HEK293 (cell line): ENCODE data around the gene HOXD10.

Experiments
- CTCF ChIA-PET: fragments of 350-600 bp; formaldehyde crosslinking; extraction: SDS; loops from one replicate; lab custom pipeline; 2021; ENCODE audit warnings: antibody characterized with exemption; lab: Yijun Ruan, JAX
- POLR2A ChIA-PET: fragments of 300-600 bp; formaldehyde crosslinking; extraction: SDS; loops from one replicate; lab custom pipeline; 2020; ENCODE audit warnings: antibody characterized with exemption, inconsistent platforms; lab: Yijun Ruan, JAX
- H3K27ac ChIP-seq: fragments of 200-500 bp; sonication (Bioruptor generic); 2 replicates; pipeline ENCODE4 v1.5.1; 2014; ENCODE audit warnings: low read depth, low read length, control low read depth, inconsistent platforms; ENCODE audit errors: extremely low read depth
- H3K36me3 ChIP-seq, 2 experiments: fragments of 200-500 bp in 1 of 2; sonication (Bioruptor generic) in 1 of 2; 1 replicate in 1 of 2; 2 replicates in 1 of 2; pipeline ENCODE4 v1.5.1; 2014 to 2017; ENCODE audit warnings: inconsistent platforms in 2 of 2, low read length in 2 of 2; ENCODE audit not compliant: control insufficient read depth in 2 of 2, insufficient read depth in 1 of 2
- H3K4me1 ChIP-seq: fragments of 200-500 bp; sonication (Bioruptor generic); 2 replicates; pipeline ENCODE4 v1.5.1; 2014; ENCODE audit warnings: mild to moderate bottlenecking, low read length, inconsistent platforms; ENCODE audit not compliant: control insufficient read depth, insufficient read depth
- H3K4me3 ChIP-seq: 2 replicates; pipeline ENCODE4 v1.5.1; 2011; ENCODE audit warnings: low read depth, mild to moderate bottlenecking, control low read depth, low read length, moderate library complexity
- H3K9me3 ChIP-seq: fragments of 200-500 bp; sonication (Bioruptor generic); 2 replicates; pipeline ENCODE4 v1.5.1; 2014; ENCODE audit warnings: low read depth, low read length, inconsistent platforms; ENCODE audit not compliant: control insufficient read depth, insufficient read depth
- FEZF1 ChIP-seq: fragments of 450-650 bp; formaldehyde crosslinking; IDR thresholded peaks from 2 replicates; pipeline ENCODE4 v1.5.1; 2016; ENCODE audit warnings: missing biosample characterization, missing genetic modification characterization
- GLI2 ChIP-seq: fragments of 450-650 bp; formaldehyde crosslinking; IDR thresholded peaks from 2 replicates; pipeline ENCODE4; 2017; ENCODE audit warnings: missing biosample characterization, missing genetic modification characterization, low read depth, borderline replicate concordance
- GLIS1 ChIP-seq: fragments of 450-650 bp; formaldehyde crosslinking; IDR thresholded peaks from 2 replicates; pipeline ENCODE4 v1.5.1; 2016; ENCODE audit warnings: missing biosample characterization, missing genetic modification characterization
- KLF16 ChIP-seq: fragments of 450-650 bp; formaldehyde crosslinking; IDR thresholded peaks from 2 replicates; pipeline ENCODE4 v1.5.1; 2017; ENCODE audit warnings: missing biosample characterization, missing genetic modification characterization
- MZF1 ChIP-seq: fragments of 450-650 bp; formaldehyde crosslinking; IDR thresholded peaks from 2 replicates; pipeline ENCODE4 v1.5.1; 2017; ENCODE audit warnings: missing biosample characterization, missing genetic modification characterization, borderline replicate concordance
- SP7 ChIP-seq: fragments of 450-650 bp; formaldehyde crosslinking; IDR thresholded peaks from 2 replicates; pipeline ENCODE4 v1.5.1; 2016; ENCODE audit warnings: missing biosample characterization, missing genetic modification characterization
- TCF7L2 ChIP-seq: IDR thresholded peaks from 2 replicates; pipeline ENCODE4 v1.6.1; 2011; ENCODE audit warnings: low read depth, mild to moderate bottlenecking, inconsistent platforms, low read length, moderate library complexity, borderline replicate concordance
- ZNF404 ChIP-seq: fragments of 450-650 bp; formaldehyde crosslinking; IDR thresholded peaks from 2 replicates; pipeline ENCODE4 v1.5.1; 2017; ENCODE audit warnings: missing biosample characterization, missing genetic modification characterization
- ZNF501 ChIP-seq: fragments of 450-650 bp; formaldehyde crosslinking; IDR thresholded peaks from 2 replicates; pipeline ENCODE4 v1.5.1; 2016; ENCODE audit warnings: missing biosample characterization, missing genetic modification characterization
- ZNF529 ChIP-seq: fragments of 450-650 bp; formaldehyde crosslinking; IDR thresholded peaks from 2 replicates; pipeline ENCODE4 v1.5.1; 2017; ENCODE audit warnings: missing genetic modification characterization, missing biosample characterization; ENCODE audit not compliant: insufficient replicate concordance
- ZNF664 ChIP-seq: fragments of 450-650 bp; formaldehyde crosslinking; IDR thresholded peaks from 2 replicates; pipeline ENCODE4 v1.5.1; 2016; ENCODE audit warnings: missing biosample characterization, missing genetic modification characterization
- ZNF768 ChIP-seq: fragments of 450-650 bp; formaldehyde crosslinking; IDR thresholded peaks from 2 replicates; pipeline ENCODE4 v1.5.1; 2018; ENCODE audit warnings: missing biosample characterization, mild to moderate bottlenecking, missing genetic modification characterization
- ZNF792 ChIP-seq: fragments of 450-650 bp; formaldehyde crosslinking; IDR thresholded peaks from 2 replicates; pipeline ENCODE4 v1.5.1; 2016; ENCODE audit warnings: missing biosample characterization, missing genetic modification characterization
- TF ChIP-seq, protein P1 (sequence below): fragments of 450-650 bp; formaldehyde crosslinking; IDR thresholded peaks from 2 replicates; pipeline ENCODE4 v1.5.1; 2016; ENCODE audit warnings: missing biosample characterization, missing genetic modification characterization
- TF ChIP-seq, protein P2 (sequence below): fragments of 450-650 bp; IDR thresholded peaks from 2 replicates; pipeline ENCODE4 v1.5.1; 2018; ENCODE audit warnings: missing biosample characterization, mild to moderate bottlenecking, missing genetic modification characterization
- TF ChIP-seq, protein P3 (sequence below): fragments of 450-650 bp; formaldehyde crosslinking; IDR thresholded peaks from 2 replicates; pipeline ENCODE4 v1.5.1; 2016; ENCODE audit warnings: missing biosample characterization, missing genetic modification characterization
- TF ChIP-seq, protein P4 (sequence below): fragments of 450-650 bp; formaldehyde crosslinking; IDR thresholded peaks from 2 replicates; pipeline ENCODE4 v1.5.1; 2016; ENCODE audit warnings: missing biosample characterization, missing genetic modification characterization
- TF ChIP-seq, protein P5 (sequence below): fragments of 450-650 bp; formaldehyde crosslinking; IDR thresholded peaks from 2 replicates; pipeline ENCODE4 v1.5.1; 2017; ENCODE audit warnings: missing biosample characterization, missing genetic modification characterization

HOXD10 gene

DNA sequence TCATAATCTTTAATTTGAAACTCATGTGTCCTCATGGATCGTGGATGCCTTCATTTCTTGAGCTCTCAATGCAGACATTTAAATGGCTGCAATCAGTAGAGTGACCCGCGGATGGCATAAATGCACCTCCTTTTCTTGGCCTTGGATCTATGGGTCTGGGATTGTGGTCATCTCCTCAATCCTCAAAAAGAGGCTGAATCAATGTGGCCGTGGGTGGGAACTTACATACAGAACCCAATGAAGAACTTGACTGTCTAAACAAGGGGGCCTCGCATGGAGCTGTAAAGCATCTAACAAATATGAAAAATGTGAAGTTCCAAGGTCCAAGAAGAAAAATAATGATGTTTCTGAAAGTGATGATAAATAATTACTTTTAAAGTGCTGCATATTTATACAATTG, 21.2 kb upstream of the HOXD10 start (continued):
- TF ChIP-seq, protein P1, sequence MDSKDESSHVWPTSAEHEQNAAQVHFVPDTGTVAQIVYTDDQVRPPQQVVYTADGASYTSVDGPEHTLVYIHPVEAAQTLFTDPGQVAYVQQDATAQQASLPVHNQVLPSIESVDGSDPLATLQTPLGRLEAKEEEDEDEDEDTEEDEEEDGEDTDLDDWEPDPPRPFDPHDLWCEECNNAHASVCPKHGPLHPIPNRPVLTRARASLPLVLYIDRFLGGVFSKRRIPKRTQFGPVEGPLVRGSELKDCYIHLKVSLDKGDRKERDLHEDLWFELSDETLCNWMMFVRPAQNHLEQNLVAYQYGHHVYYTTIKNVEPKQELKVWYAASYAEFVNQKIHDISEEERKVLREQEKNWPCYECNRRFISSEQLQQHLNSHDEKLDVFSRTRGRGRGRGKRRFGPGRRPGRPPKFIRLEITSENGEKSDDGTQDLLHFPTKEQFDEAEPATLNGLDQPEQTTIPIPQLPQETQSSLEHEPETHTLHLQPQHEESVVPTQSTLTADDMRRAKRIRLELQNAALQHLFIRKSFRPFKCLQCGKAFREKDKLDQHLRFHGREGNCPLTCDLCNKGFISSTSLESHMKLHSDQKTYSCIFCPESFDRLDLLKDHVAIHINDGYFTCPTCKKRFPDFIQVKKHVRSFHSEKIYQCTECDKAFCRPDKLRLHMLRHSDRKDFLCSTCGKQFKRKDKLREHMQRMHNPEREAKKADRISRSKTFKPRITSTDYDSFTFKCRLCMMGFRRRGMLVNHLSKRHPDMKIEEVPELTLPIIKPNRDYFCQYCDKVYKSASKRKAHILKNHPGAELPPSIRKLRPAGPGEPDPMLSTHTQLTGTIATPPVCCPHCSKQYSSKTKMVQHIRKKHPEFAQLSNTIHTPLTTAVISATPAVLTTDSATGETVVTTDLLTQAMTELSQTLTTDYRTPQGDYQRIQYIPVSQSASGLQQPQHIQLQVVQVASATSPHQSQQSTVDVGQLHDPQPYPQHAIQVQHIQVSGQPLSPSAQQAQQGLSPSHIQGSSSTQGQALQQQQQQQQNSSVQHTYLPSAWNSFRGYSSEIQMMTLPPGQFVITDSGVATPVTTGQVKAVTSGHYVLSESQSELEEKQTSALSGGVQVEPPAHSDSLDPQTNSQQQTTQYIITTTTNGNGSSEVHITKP (tag by site-specific recombination), result no peak
- TF ChIP-seq ZNF664 (tag by site-specific recombination), result no peak
- no peak for TF ChIP-seq FEZF1
- TF ChIP-seq, protein P2, sequence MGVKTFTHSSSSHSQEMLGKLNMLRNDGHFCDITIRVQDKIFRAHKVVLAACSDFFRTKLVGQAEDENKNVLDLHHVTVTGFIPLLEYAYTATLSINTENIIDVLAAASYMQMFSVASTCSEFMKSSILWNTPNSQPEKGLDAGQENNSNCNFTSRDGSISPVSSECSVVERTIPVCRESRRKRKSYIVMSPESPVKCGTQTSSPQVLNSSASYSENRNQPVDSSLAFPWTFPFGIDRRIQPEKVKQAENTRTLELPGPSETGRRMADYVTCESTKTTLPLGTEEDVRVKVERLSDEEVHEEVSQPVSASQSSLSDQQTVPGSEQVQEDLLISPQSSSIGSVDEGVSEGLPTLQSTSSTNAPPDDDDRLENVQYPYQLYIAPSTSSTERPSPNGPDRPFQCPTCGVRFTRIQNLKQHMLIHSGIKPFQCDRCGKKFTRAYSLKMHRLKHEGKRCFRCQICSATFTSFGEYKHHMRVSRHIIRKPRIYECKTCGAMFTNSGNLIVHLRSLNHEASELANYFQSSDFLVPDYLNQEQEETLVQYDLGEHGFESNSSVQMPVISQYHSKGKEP (tag by site-specific recombination), result no peak
- no peak for TF ChIP-seq ZNF529
- TF ChIP-seq TCF7L2, result no peak
- no peak for TF ChIP-seq ZNF404 (tag by site-specific recombination)
- TF ChIP-seq KLF16, result no peak
- TF ChIP-seq MZF1 (tag by site-specific recombination), result no peak
- TF ChIP-seq, all 188 proteins: peak for 0

DNA sequence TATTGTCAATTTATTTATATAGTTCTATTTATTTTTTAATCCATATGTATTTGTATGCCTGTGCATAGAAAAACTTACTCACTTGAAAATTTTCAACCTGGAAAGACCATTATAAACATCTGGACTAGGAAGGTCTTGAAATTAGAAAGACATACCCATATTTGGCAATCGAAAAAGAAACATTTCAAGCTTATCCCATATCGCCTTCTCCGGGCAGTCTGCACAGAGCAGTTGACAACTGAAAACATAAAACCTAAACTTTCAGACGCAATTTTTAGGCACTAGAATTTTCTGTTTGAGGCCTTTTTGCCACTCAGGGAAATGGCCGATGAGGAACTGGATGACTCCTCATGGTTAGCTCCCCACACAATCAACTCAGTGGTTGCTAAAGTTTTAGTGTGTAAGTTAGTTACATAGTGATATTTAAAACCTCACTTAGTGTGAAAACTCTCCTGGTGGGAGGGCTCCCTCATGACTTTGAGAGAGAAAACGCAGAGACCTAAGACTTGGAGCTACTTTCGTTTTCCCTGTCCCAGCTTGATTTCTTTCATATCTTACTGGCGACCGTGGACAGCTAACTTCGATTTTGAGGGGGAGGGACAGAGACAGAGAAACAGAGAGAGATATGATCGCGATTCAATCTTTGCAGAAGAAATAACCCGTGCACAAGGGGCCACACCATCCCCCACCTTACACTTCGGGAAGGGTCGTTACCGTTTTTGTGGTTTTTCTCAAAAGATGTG, 20.2 kb upstream of the HOXD10 start:
- POLR2A ChIA-PET, result interaction anchor here (2.1 to 6.7 kb wide), 2 partner anchors 9 to 12 kb away, joined by 10 to 75 read pairs; partner anchors contain the start of gene HOXD11
- Histone ChIP-seq H3K9me3 (no peaks in the 10 kb centered on the region), H3K4me3 (peak overlapping the region; percentile 49; the same call in 1 of the 2 replicates), H3K27ac (peak overlapping the region; percentile 85), H3K4me1 (peaks cover 6% of the 10 kb centered on the region), H3K36me3 (peaks cover 0 to 16% of the 10 kb centered on the region in 2 experiments; a peak in 1 of 3 replicates)
- CTCF ChIA-PET, result interaction anchor here (0.5 to 4.3 kb wide), 31 partner anchors 10 to 1958 kb away, joined by 3 to 33 read pairs (median 5); no protein-coding TSS in a partner anchor
- TF ChIP-seq, protein P3, sequence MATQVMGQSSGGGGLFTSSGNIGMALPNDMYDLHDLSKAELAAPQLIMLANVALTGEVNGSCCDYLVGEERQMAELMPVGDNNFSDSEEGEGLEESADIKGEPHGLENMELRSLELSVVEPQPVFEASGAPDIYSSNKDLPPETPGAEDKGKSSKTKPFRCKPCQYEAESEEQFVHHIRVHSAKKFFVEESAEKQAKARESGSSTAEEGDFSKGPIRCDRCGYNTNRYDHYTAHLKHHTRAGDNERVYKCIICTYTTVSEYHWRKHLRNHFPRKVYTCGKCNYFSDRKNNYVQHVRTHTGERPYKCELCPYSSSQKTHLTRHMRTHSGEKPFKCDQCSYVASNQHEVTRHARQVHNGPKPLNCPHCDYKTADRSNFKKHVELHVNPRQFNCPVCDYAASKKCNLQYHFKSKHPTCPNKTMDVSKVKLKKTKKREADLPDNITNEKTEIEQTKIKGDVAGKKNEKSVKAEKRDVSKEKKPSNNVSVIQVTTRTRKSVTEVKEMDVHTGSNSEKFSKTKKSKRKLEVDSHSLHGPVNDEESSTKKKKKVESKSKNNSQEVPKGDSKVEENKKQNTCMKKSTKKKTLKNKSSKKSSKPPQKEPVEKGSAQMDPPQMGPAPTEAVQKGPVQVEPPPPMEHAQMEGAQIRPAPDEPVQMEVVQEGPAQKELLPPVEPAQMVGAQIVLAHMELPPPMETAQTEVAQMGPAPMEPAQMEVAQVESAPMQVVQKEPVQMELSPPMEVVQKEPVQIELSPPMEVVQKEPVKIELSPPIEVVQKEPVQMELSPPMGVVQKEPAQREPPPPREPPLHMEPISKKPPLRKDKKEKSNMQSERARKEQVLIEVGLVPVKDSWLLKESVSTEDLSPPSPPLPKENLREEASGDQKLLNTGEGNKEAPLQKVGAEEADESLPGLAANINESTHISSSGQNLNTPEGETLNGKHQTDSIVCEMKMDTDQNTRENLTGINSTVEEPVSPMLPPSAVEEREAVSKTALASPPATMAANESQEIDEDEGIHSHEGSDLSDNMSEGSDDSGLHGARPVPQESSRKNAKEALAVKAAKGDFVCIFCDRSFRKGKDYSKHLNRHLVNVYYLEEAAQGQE (tag by site-specific recombination), result peak; percentile 74
- TF ChIP-seq GLI2 (tag by site-specific recombination), result no peak
- peak; percentile 48 for TF ChIP-seq GLIS1
- TF ChIP-seq, protein P4, sequence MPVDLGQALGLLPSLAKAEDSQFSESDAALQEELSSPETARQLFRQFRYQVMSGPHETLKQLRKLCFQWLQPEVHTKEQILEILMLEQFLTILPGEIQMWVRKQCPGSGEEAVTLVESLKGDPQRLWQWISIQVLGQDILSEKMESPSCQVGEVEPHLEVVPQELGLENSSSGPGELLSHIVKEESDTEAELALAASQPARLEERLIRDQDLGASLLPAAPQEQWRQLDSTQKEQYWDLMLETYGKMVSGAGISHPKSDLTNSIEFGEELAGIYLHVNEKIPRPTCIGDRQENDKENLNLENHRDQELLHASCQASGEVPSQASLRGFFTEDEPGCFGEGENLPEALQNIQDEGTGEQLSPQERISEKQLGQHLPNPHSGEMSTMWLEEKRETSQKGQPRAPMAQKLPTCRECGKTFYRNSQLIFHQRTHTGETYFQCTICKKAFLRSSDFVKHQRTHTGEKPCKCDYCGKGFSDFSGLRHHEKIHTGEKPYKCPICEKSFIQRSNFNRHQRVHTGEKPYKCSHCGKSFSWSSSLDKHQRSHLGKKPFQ (tag by site-specific recombination), result peak; percentile 97
- TF ChIP-seq MZF1 (tag by site-specific recombination), result peak; percentile 20; the same call in 1 of the 2 replicates
- TF ChIP-seq, protein P1 (tag by site-specific recombination), result peak; percentile 98; the same call in 1 of the 2 replicates
- 0 out of 2 replicates have a peak, but pooled peaks have one; percentile 23 for TF ChIP-seq ZNF501 (tag by site-specific recombination)
- TF ChIP-seq ZNF792 (tag by site-specific recombination), result no peak
- TF ChIP-seq ZNF768 (tag by site-specific recombination), result no peak
- TF ChIP-seq, protein P5, sequence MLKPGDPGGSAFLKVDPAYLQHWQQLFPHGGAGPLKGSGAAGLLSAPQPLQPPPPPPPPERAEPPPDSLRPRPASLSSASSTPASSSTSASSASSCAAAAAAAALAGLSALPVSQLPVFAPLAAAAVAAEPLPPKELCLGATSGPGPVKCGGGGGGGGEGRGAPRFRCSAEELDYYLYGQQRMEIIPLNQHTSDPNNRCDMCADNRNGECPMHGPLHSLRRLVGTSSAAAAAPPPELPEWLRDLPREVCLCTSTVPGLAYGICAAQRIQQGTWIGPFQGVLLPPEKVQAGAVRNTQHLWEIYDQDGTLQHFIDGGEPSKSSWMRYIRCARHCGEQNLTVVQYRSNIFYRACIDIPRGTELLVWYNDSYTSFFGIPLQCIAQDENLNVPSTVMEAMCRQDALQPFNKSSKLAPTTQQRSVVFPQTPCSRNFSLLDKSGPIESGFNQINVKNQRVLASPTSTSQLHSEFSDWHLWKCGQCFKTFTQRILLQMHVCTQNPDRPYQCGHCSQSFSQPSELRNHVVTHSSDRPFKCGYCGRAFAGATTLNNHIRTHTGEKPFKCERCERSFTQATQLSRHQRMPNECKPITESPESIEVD (tag by site-specific recombination), result peak; percentile 89
- 0 out of 2 replicates have a peak, but pooled peaks have one; percentile 13 for TF ChIP-seq SP7 (tag by site-specific recombination)
